Activated naive CD4-positive, alpha-beta T cell treated with anti-CD3 and anti-CD28 coated beads, Interleukin-2, amount 50 U/mL, for 72 hours (primary cell): Measurements from ENCODE around the gene PPARG. TPM values are rescaled to one million over a fixed set of nuclear protein-coding genes. Genes with fewer than 3 reads are reported as not detected.

ENCODE experiments used
- ATAC-seq, 2 donors: fragments of 150-1000 bp; cut with Tn5 transposase; 2 replicates each; pipeline ENCODE4 v1.10.0; 2021; ENCODE audit warnings: mild to moderate bottlenecking in 2 of 2, moderate library complexity in 2 of 2
- DNase-seq, 2 donors: peaks; one replicate each; pipeline ENCODE4 v3.0.0; 2021 to 2022; ENCODE audit warnings: low spot score in 2 of 2
- H3K27ac Mint-ChIP-seq, 2 donors: one replicate each; pipeline ENCODE4 v1.8.0; 2022; ENCODE audit warnings: mild to moderate bottlenecking in 2 of 2, mixed read lengths in 2 of 2
- H3K36me3 Mint-ChIP-seq, 2 donors: one replicate each; pipeline ENCODE4 v1.8.0; 2022; ENCODE audit warnings: mixed read lengths in 2 of 2
- H3K9me3 Mint-ChIP-seq, 2 donors: one replicate each; pipeline ENCODE4 v1.8.0; 2022; ENCODE audit warnings: mixed read lengths in 2 of 2
- total RNA-seq, 2 donors: library from RNA; stranded (reverse); gene quantifications; one replicate each; pipeline ENCODE4 v1.2.3, GENCODE V29; 2022

PPARG gene
- total RNA-seq, 2 donors from 2014 or later = 0.14 TPM; not detected in 1

- Mint-ChIP-seq H3K9me3 (no peaks in the 10 kb centered on the region), H3K36me3 (no peaks in the 10 kb centered on the region), H3K27ac (no peak overlapping the region)
- ATAC-seq (no peak), DNase-seq (no peak)
Observed at GRCh38 chr3:12299026-12299425, 10.2 kb downstream of the PPARG start.

GRCh38 chr3:12300137-12300536 lies 11.3 kb downstream of the PPARG start:
- no peak for DNase-seq
- Mint-ChIP-seq H3K27ac (no peak overlapping the region), H3K36me3 (no peaks in the 10 kb centered on the region), H3K9me3 (no peaks in the 10 kb centered on the region)
- no peak for ATAC-seq

- Mint-ChIP-seq H3K9me3 (no peaks in the 10 kb centered on the region), H3K36me3 (no peaks in the 10 kb centered on the region), H3K27ac (no peak overlapping the region)
- ATAC-seq (no peak), DNase-seq (no peak)
Observed at GRCh38 chr3:12301031-12301430, 12.2 kb downstream of the PPARG start.

- ATAC-seq = no peak
- no peaks in the 10 kb centered on the region for H3K36me3 Mint-ChIP-seq
- no peaks in the 10 kb centered on the region for H3K9me3 Mint-ChIP-seq
- H3K27ac Mint-ChIP-seq = no peak overlapping the region
- no peak for DNase-seq
Observed at GRCh38 chr3:12301513-12301912, 12.6 kb downstream of the PPARG start.

GRCh38 chr3:12302564-12302963 lies 13.7 kb downstream of the PPARG start:
- H3K36me3 Mint-ChIP-seq = no peaks in the 10 kb centered on the region
- no peaks in the 10 kb centered on the region for H3K9me3 Mint-ChIP-seq
- no peak for ATAC-seq
- no peak overlapping the region for H3K27ac Mint-ChIP-seq
- no peak for DNase-seq

GRCh38 chr3:12303534-12303933 lies 14.7 kb downstream of the PPARG start:
- Mint-ChIP-seq H3K27ac (no peak overlapping the region), H3K36me3 (no peaks in the 10 kb centered on the region), H3K9me3 (no peaks in the 10 kb centered on the region)
- DNase-seq (no peak), ATAC-seq (no peak)

- Mint-ChIP-seq H3K36me3 (no peaks in the 10 kb centered on the region), H3K27ac (no peak overlapping the region), H3K9me3 (no peaks in the 10 kb centered on the region)
- ATAC-seq (no peak), DNase-seq (no peak)
Observed at GRCh38 chr3:12303993-12304392, 15.1 kb downstream of the PPARG start.

GRCh38 chr3:12307136-12307535 lies 18.3 kb downstream of the PPARG start:
- no peaks in the 10 kb centered on the region for H3K9me3 Mint-ChIP-seq
- ATAC-seq (no peak), DNase-seq (no peak)
- no peak overlapping the region for H3K27ac Mint-ChIP-seq
- no peaks in the 10 kb centered on the region for H3K36me3 Mint-ChIP-seq

GRCh38 chr3:12308517-12308916 lies 19.6 kb downstream of the PPARG start:
- H3K36me3 Mint-ChIP-seq = no peaks in the 10 kb centered on the region
- no peak for DNase-seq
- no peak overlapping the region for H3K27ac Mint-ChIP-seq
- H3K9me3 Mint-ChIP-seq = no peaks in the 10 kb centered on the region
- peak in 1 of 2 donors; percentile 56 for ATAC-seq

- no peaks in the 10 kb centered on the region for H3K9me3 Mint-ChIP-seq
- DNase-seq = no peak
- H3K27ac Mint-ChIP-seq = no peak overlapping the region
- no peak for ATAC-seq
- H3K36me3 Mint-ChIP-seq = no peaks in the 10 kb centered on the region
Observed at GRCh38 chr3:12309716-12310115, 20.8 kb downstream of the PPARG start.

GRCh38 chr3:12312010-12312409 lies 23.1 kb downstream of the PPARG start:
- no peaks in the 10 kb centered on the region for H3K36me3 Mint-ChIP-seq
- ATAC-seq = no peak
- H3K9me3 Mint-ChIP-seq = no peaks in the 10 kb centered on the region
- no peak for DNase-seq
- H3K27ac Mint-ChIP-seq = no peak overlapping the region

- ATAC-seq (no peak), DNase-seq (no peak)
- H3K27ac Mint-ChIP-seq = no peak overlapping the region
- H3K9me3 Mint-ChIP-seq = no peaks in the 10 kb centered on the region
- H3K36me3 Mint-ChIP-seq = no peaks in the 10 kb centered on the region
Observed at GRCh38 chr3:12313519-12313918, 24.6 kb downstream of the PPARG start.

GRCh38 chr3:12316253-12316652 lies 27.4 kb downstream of the PPARG start:
- ATAC-seq = no peak
- Mint-ChIP-seq H3K36me3 (no peaks in the 10 kb centered on the region), H3K27ac (no peak overlapping the region), H3K9me3 (no peaks in the 10 kb centered on the region)
- no peak for DNase-seq

- Mint-ChIP-seq H3K9me3 (no peaks in the 10 kb centered on the region), H3K27ac (no peak overlapping the region), H3K36me3 (no peaks in the 10 kb centered on the region)
- ATAC-seq (no peak), DNase-seq (no peak)
Observed at GRCh38 chr3:12316729-12317351, 28.0 kb downstream of the PPARG start.

GRCh38 chr3:12317914-12318313 lies 29.0 kb downstream of the PPARG start:
- no peak for ATAC-seq
- H3K27ac Mint-ChIP-seq = no peak overlapping the region
- H3K9me3 Mint-ChIP-seq = no peaks in the 10 kb centered on the region
- H3K36me3 Mint-ChIP-seq = no peaks in the 10 kb centered on the region
- no peak for DNase-seq

- Mint-ChIP-seq H3K9me3 (no peaks in the 10 kb centered on the region), H3K27ac (no peak overlapping the region)
- ATAC-seq = no peak
Observed at GRCh38 chr3:12318758-12319621, 30.1 kb downstream of the PPARG start.

GRCh38 chr3:12321015-12321414 lies 32.1 kb downstream of the PPARG start:
- DNase-seq (no peak), ATAC-seq (no peak)
- Mint-ChIP-seq H3K36me3 (no peaks in the 10 kb centered on the region), H3K9me3 (no peaks in the 10 kb centered on the region), H3K27ac (no peak overlapping the region)

More at GRCh38 chr3:12318758-12319621, 30.1 kb downstream of the PPARG start:
- H3K36me3 Mint-ChIP-seq = no peaks in the 10 kb centered on the region
- DNase-seq = no peak

- H3K36me3 Mint-ChIP-seq = no peaks in the 10 kb centered on the region
- ATAC-seq = no peak
- no peaks in the 10 kb centered on the region for H3K9me3 Mint-ChIP-seq
Observed at GRCh38 chr3:12323237-12323636, 34.4 kb downstream of the PPARG start.

More at GRCh38 chr3:12323237-12323636, 34.4 kb downstream of the PPARG start:
- H3K27ac Mint-ChIP-seq = no peak overlapping the region
- DNase-seq = no peak
